BLaER1 treated with 17β-estradiol and CSF1 and Interleukin-3, amounts not matched to agents 10 nM and 100 nM (cell line): ENCODE results near the gene ADGRV1.
A peak's percentile ranks its signal among the peaks of the same experiment; 100 is the strongest.

Experiments used
- H3K27ac ChIP-seq, 11 experiments: shearing (Covaris generic); formaldehyde crosslinking; 2 replicates each; pipeline ENCODE4 v1.8.1; 2022
- H3K27me3 ChIP-seq, 11 experiments: shearing (Covaris generic); formaldehyde crosslinking; 2 replicates each; pipeline ENCODE4 v1.8.1; 2022
- H3K36me3 ChIP-seq, 11 experiments: shearing (Covaris generic); formaldehyde crosslinking; 2 replicates each; pipeline ENCODE4 v1.8.1; 2022
- H3K4me1 ChIP-seq, 10 experiments: shearing (Covaris generic); formaldehyde crosslinking; 2 replicates each; pipeline ENCODE4 v1.8.1; 2022
- H3K4me2 ChIP-seq, 11 experiments: shearing (Covaris generic); formaldehyde crosslinking; 2 replicates each; pipeline ENCODE4 v1.8.1; 2022
- H3K4me3 ChIP-seq, 10 experiments: shearing (Covaris generic); formaldehyde crosslinking; 2 replicates each; pipeline ENCODE4 v1.8.1; 2022
- H3K9ac ChIP-seq, 11 experiments: shearing (Covaris generic); formaldehyde crosslinking; 2 replicates each; pipeline ENCODE4 v1.8.1; 2022
- H3K9me3 ChIP-seq, 11 experiments: shearing (Covaris generic); formaldehyde crosslinking; replicated peaks in 1 of 11; 2 replicates each; pipeline ENCODE4 v1.8.1; 2022
- H4K20me1 ChIP-seq, 11 experiments: shearing (Covaris generic); formaldehyde crosslinking; 2 replicates each; pipeline ENCODE4 v1.8.1; 2022
- Cebpa-rat ChIP-seq, 11 experiments: shearing (Covaris generic); IDR thresholded peaks; 2 replicates each; pipeline ENCODE4 v1.8.1; 2022

Gene ADGRV1

DNA sequence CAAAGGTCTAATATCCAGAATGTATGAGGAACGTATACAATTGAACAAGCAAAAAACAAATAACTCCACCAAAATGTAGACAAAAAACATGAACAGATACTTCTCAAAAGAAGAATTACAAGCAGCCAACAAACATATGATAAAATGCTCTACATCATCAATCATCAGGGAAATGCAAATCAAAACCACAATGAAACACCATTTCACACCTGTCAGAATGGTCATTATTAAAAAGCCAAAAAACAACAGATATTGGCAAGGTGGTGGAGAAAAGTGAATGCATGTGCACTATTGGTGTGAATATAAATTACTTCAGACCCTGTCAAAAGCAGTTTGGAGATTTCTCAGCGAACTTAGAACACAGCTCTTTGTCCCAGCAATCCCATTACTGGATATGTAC lies 510.8 kb downstream of the ADGRV1 start:
- H3K27me3 ChIP-seq, result no peaks in the 10 kb centered on the region
- no peak overlapping the region for H3K4me3 ChIP-seq
- H3K4me1 ChIP-seq, result peaks cover 0 to 9% (median 0%) of the 10 kb centered on the region in 10 experiments; a peak in 4 of 20 replicates
- no peak overlapping the region for H3K27ac ChIP-seq
- no peak overlapping the region for H3K4me2 ChIP-seq
- no peak overlapping the region for H3K9ac ChIP-seq
- no peaks in the 10 kb centered on the region for H4K20me1 ChIP-seq
- no peaks in the 10 kb centered on the region for H3K9me3 ChIP-seq
- TF ChIP-seq Cebpa-rat (IDR thresholded peaks at IDR 0.05), result no peak
- H3K36me3 ChIP-seq, result no peaks in the 10 kb centered on the region

- Histone ChIP-seq H3K4me3 (no peak overlapping the region), H3K27me3 (no peaks in the 10 kb centered on the region), H3K36me3 (no peaks in the 10 kb centered on the region), H3K9ac (no peak overlapping the region), H3K4me2 (peak overlapping the region in 2 of 11 experiments; percentile 12 to 40; a peak in 2 of 22 replicates), H3K4me1 (peaks cover 0 to 9% (median 0%) of the 10 kb centered on the region in 10 experiments; a peak in 4 of 20 replicates), H3K9me3 (no peaks in the 10 kb centered on the region), H4K20me1 (no peaks in the 10 kb centered on the region), H3K27ac (no peak overlapping the region)
- TF ChIP-seq Cebpa-rat (IDR thresholded peaks at IDR 0.05), result no peak
These were observed 512.4 kb downstream of the ADGRV1 start for GRCh38 chr5:91070761-91071550.

DNA sequence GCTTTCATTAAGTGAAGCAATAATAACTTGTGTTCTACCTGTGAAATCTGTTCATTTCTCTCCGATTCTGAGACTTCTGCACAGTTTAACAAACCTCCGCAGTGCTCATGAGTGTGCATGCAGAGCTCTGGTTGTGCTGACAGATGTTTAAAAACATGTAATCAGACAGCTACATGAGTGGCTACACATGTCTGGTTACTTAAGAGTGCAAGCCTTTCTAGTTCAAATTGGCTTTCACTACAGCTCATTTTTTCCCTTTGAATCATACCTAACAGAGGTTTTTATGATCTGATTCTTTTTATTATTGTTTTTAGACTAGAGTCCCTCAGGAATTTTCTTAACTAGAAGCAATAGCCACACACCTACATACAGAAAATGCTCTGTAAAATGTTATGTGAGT lies 514.3 kb downstream of the ADGRV1 start:
- Histone ChIP-seq H3K4me2 (no peak overlapping the region), H3K27ac (no peak overlapping the region), H3K9ac (no peak overlapping the region), H3K4me1 (peaks cover 0 to 9% (median 0%) of the 10 kb centered on the region in 10 experiments; a peak in 4 of 20 replicates), H3K36me3 (no peaks in the 10 kb centered on the region), H3K9me3 (no peaks in the 10 kb centered on the region), H4K20me1 (no peaks in the 10 kb centered on the region), H3K27me3 (no peaks in the 10 kb centered on the region), H3K4me3 (no peak overlapping the region)
- no peak for TF ChIP-seq Cebpa-rat (IDR thresholded peaks at IDR 0.05)

DNA sequence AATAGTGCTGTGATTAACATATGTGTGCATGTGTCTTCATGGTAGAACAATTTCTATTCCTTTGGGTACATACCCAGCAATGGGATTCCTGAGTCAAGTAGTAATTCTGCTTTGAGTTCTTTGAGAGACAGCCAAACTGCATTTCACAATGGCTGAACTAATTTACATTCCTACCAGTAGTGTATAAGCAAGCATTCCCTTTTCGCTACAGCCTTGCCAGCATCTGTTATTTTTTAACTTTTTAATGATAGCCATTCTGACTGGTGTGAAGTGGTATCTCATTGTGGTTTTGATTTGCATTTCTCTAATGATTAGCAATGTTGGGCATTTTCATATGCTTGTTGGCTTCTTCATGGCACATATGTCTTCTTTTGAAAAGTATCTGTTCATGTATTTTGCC lies 516.0 kb downstream of the ADGRV1 start:
- no peaks in the 10 kb centered on the region for H4K20me1 ChIP-seq
- TF ChIP-seq Cebpa-rat (IDR thresholded peaks at IDR 0.05), result no peak
- H3K4me1 ChIP-seq, result peaks cover 12 to 21% (median 13%) of the 10 kb centered on the region in 10 experiments
- no peaks in the 10 kb centered on the region for H3K9me3 ChIP-seq
- no peaks in the 10 kb centered on the region for H3K36me3 ChIP-seq
- no peak overlapping the region for H3K9ac ChIP-seq
- H3K4me3 ChIP-seq, result no peak overlapping the region
- H3K27ac ChIP-seq, result no peak overlapping the region
- no peak overlapping the region for H3K4me2 ChIP-seq
- H3K27me3 ChIP-seq, result no peaks in the 10 kb centered on the region

- H3K4me3 ChIP-seq, result no peak overlapping the region
- H3K27ac ChIP-seq, result no peak overlapping the region
- no peak overlapping the region for H3K9ac ChIP-seq
- peaks cover 12 to 17% (median 14%) of the 10 kb centered on the region in 10 experiments for H3K4me1 ChIP-seq
- no peaks in the 10 kb centered on the region for H3K9me3 ChIP-seq
- H4K20me1 ChIP-seq, result no peaks in the 10 kb centered on the region
- no peak overlapping the region for H3K4me2 ChIP-seq
- no peaks in the 10 kb centered on the region for H3K27me3 ChIP-seq
- no peaks in the 10 kb centered on the region for H3K36me3 ChIP-seq
- no peak for TF ChIP-seq Cebpa-rat (IDR thresholded peaks at IDR 0.05)
These were observed 517.5 kb downstream of the ADGRV1 start for GRCh38 chr5:91076138-91076537.

- Histone ChIP-seq H3K9ac (no peak overlapping the region), H3K27me3 (no peaks in the 10 kb centered on the region), H3K4me3 (no peak overlapping the region), H3K27ac (no peak overlapping the region), H3K9me3 (no peaks in the 10 kb centered on the region), H4K20me1 (no peaks in the 10 kb centered on the region), H3K36me3 (no peaks in the 10 kb centered on the region), H3K4me2 (no peak overlapping the region), H3K4me1 (peaks cover 12 to 16% (median 13%) of the 10 kb centered on the region in 10 experiments)
- no peak for TF ChIP-seq Cebpa-rat (IDR thresholded peaks at IDR 0.05)
These were observed 519.0 kb downstream of the ADGRV1 start for GRCh38 chr5:91077623-91078022.

DNA sequence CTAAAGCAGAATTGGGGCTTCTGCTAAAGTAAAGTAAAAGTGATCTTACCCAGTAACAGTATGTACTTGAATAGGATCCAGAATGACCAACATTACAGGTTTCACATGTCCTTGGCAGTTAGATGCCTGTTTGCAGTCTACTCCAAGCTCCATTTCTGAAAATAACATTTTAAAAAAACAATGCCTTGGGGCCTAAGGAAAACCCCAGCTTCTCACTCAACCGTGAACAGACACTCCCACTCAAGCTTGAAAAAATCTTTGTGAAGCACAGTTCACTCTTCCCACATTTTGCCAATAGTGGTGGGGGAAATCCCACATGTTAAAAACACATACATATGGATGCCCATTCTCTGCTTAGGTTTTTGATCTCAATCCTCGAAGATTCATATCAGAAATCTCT lies 520.4 kb downstream of the ADGRV1 start:
- Histone ChIP-seq H3K27ac (no peak overlapping the region), H3K36me3 (no peaks in the 10 kb centered on the region), H3K4me2 (peak overlapping the region; percentile 33 to 68 (median 52)), H4K20me1 (no peaks in the 10 kb centered on the region), H3K9me3 (no peaks in the 10 kb centered on the region), H3K27me3 (no peaks in the 10 kb centered on the region), H3K9ac (peak overlapping the region in 1 of 11 experiments; percentile 7; a peak in 2 of 22 replicates), H3K4me3 (no peak overlapping the region), H3K4me1 (peaks cover 12 to 16% (median 13%) of the 10 kb centered on the region in 10 experiments)
- no peak for TF ChIP-seq Cebpa-rat (IDR thresholded peaks at IDR 0.05)

GRCh38 chr5:91089758-91090157 lies 531.2 kb downstream of the ADGRV1 start:
- H3K9ac ChIP-seq, result no peak overlapping the region
- H3K27ac ChIP-seq, result no peak overlapping the region
- H3K4me2 ChIP-seq, result no peak overlapping the region
- H3K4me1 ChIP-seq, result no peaks in the 10 kb centered on the region
- no peak overlapping the region for H3K4me3 ChIP-seq
- TF ChIP-seq Cebpa-rat (IDR thresholded peaks at IDR 0.05), result no peak
- H3K9me3 ChIP-seq, result no peaks in the 10 kb centered on the region
- no peaks in the 10 kb centered on the region for H4K20me1 ChIP-seq
- H3K27me3 ChIP-seq, result no peaks in the 10 kb centered on the region
- H3K36me3 ChIP-seq, result no peaks in the 10 kb centered on the region

DNA sequence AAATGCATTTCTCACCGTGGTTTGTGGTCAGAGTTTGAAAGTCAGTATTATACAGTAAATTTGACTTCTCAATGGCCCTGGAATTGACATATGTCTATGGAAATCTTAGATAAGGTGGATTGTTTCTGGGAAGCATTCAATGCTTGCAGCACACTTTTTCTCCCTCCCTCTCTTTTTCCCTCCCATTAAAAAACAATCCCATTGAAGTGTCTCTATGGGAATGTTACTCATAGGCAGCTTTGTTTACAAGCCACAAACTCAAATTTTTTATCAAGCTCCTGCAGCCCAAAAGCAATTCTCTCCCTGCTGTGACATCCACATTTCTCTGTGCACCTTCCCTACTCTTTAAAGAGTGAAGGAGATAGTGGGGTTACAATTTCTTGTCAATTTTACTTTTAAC lies 532.4 kb downstream of the ADGRV1 start:
- TF ChIP-seq Cebpa-rat (IDR thresholded peaks at IDR 0.05), result no peak
- H3K4me3 ChIP-seq, result no peak overlapping the region

More for the DNA sequence above, 532.4 kb downstream of the ADGRV1 start:
- no peak overlapping the region for H3K27ac ChIP-seq
- H3K9me3 ChIP-seq, result no peaks in the 10 kb centered on the region
- no peaks in the 10 kb centered on the region for H3K27me3 ChIP-seq
- H3K4me1 ChIP-seq, result no peaks in the 10 kb centered on the region
- no peak overlapping the region for H3K9ac ChIP-seq
- H3K36me3 ChIP-seq, result no peaks in the 10 kb centered on the region
- no peaks in the 10 kb centered on the region for H4K20me1 ChIP-seq
- no peak overlapping the region for H3K4me2 ChIP-seq
